ENCODE results near the gene CORO1C.
A peak's percentile ranks its signal among the peaks of the same experiment; 100 is the strongest.

CORO1C gene

DNA sequence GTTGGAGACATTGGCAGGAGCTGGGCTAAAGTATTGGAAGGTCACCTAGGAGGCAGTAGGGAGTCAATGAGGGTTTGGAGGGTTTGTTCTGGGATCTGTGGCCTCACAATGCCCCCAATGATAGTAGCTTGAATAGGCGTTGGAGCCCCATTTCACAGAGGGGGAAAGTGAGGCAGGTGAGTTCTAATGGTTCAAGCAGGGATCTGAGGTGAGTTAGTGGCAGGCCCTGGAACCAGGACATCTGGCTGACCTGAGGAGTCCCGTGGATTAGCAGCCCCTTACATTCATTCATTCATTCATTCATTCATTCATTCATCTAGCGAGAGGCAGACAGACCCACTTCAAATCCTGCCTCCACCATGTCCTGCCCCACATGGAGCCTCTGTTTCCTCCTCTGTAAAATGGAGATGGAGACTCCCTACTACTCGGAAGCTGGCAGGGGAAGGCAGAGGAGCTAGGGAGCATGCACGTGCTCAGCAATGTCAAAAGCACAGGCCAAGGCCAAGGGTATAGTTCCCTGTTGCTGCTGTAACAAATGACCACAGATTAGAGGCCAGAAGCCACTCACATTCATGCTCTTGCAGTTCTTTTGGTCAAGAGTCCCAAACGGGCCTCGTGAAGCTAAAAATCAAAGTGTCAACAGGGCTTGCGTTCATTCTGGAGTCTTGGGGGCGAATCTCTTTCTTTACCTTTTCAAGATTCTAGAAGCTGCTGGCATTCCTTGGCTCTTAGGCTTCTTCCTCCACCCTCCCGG, 131.2 kb downstream of the CORO1C start:
- H3K4me3 ChIP-seq (ENCODE audit: low read length) = no peak overlapping the region
- TF ChIP-seq, protein P1, sequence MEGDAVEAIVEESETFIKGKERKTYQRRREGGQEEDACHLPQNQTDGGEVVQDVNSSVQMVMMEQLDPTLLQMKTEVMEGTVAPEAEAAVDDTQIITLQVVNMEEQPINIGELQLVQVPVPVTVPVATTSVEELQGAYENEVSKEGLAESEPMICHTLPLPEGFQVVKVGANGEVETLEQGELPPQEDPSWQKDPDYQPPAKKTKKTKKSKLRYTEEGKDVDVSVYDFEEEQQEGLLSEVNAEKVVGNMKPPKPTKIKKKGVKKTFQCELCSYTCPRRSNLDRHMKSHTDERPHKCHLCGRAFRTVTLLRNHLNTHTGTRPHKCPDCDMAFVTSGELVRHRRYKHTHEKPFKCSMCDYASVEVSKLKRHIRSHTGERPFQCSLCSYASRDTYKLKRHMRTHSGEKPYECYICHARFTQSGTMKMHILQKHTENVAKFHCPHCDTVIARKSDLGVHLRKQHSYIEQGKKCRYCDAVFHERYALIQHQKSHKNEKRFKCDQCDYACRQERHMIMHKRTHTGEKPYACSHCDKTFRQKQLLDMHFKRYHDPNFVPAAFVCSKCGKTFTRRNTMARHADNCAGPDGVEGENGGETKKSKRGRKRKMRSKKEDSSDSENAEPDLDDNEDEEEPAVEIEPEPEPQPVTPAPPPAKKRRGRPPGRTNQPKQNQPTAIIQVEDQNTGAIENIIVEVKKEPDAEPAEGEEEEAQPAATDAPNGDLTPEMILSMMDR (conservative IDR thresholded peaks at IDR 0.05; ENCODE audit: low read length) = no peak
- DNase-seq (ENCODE audit: low read depth) = no peak

DNA sequence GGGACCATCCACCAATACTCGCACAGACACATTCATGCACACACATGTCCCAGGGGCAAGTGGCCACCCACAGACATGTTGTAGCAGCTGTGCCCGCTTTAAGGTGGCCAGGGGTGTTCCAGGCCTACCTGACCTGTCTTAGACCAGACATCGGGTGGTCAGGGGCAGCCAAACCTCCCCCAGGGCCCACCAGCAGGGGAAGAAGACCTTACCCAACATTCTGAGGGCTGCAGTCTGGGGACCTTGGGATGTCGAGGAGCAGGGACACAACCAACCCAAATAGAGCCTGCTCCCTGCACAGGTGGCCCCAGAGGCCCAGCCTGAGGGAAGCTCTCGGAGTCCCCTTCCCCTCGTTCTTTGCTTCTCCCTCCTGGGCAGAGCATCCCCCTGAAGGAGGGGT, 131.8 kb downstream of the CORO1C start:
- H3K4me3 ChIP-seq (ENCODE audit: low read length) = no peak overlapping the region
- TF ChIP-seq, protein P1 (conservative IDR thresholded peaks at IDR 0.05; ENCODE audit: low read length) = no peak
- no peak for DNase-seq (ENCODE audit: low read depth)

DNA sequence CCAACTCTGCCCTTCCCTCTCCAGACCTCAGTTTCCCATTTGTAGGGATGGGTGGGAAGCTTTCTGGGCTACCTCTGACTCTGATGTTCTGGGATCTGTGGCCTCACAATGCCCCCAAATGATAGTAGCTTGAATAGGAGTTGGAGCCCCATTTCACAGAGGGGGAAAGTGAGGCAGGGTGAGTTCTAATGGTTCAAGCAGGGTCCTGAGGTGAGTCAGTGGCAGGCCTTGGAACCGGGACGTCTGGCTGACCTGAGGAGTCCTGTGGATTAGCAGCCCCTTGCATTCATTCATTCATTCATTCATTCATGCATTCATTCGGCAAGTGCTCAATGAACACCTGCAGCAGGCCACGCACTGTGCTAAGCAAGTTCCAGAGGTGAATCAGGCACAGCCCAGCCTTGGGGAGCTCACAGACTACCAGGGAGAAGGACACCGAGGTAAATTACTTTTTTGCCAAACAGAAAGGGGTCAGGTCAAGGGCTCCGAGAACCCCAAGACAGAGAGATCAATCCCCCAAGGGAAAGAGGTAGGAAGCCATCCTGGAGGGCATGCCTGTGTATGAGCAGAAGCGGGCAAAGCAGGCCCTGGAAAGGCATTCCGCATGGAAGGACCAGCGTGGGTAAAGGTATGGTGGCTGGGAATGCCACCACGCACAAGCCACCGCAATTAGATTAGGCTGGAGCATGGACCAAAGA, 132.6 kb downstream of the CORO1C start:
- no peak for DNase-seq (ENCODE audit: low read depth)
- H3K4me3 ChIP-seq (ENCODE audit: low read length) = peak overlapping the region; percentile 72
- TF ChIP-seq, protein P1 (conservative IDR thresholded peaks at IDR 0.05; ENCODE audit: low read length) = no peak

DNA sequence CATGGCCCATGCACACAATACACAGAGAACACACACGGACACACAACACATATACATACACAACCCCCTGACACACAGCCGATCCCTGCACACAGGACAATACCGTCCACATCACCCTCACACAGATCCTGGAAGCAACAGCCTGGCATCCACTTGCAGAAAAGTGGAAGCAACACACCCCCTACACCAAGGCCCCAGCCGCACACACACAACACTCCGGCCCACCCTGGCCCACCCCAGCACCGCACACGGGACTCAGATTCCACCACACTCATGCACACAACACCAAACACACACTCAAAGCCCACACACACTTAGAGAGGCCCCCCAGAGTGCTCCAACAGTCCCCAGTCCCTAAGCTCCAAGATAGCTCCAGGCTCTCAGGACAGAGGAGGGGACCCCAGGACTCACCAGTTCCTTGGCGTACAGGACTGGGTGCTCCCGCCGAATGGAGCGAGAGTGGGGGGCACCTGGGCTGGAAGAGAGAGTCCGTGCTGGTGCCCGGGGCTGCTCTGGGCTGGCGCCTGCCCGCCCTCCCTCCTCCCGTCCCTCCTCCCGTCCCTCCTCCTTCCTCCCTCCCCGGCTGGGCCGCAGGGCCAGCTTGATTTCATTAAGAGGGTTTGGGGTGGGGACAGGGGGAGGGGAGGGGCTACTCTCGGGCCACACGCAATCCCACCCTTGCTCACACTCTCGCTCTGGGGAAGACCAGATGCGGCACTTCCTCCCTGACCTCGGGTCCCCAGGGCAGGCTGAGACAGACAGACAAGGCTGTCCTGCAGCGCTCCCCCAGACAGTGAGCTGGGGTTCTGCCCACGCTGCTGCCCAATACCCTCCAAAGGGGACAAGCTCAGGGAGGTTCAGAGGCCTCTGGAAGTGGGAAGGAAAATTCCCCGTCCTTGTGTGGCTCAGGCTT, 133.5 kb downstream of the CORO1C start, which contains the start of gene TMEM119:
Gene TMEM119 (minus strand): TSS at position 526 of the 913 bp plus-strand sequence. CDS start 5,701 bp downstream, outside the sequence.
- H3K4me3 ChIP-seq (ENCODE audit: low read length) = peak within 1 kb of the TSS; percentile 72
- TF ChIP-seq, protein P1 (conservative IDR thresholded peaks at IDR 0.05; ENCODE audit: low read length) = no peak
- peak; percentile 88 for DNase-seq (ENCODE audit: low read depth)

DNA sequence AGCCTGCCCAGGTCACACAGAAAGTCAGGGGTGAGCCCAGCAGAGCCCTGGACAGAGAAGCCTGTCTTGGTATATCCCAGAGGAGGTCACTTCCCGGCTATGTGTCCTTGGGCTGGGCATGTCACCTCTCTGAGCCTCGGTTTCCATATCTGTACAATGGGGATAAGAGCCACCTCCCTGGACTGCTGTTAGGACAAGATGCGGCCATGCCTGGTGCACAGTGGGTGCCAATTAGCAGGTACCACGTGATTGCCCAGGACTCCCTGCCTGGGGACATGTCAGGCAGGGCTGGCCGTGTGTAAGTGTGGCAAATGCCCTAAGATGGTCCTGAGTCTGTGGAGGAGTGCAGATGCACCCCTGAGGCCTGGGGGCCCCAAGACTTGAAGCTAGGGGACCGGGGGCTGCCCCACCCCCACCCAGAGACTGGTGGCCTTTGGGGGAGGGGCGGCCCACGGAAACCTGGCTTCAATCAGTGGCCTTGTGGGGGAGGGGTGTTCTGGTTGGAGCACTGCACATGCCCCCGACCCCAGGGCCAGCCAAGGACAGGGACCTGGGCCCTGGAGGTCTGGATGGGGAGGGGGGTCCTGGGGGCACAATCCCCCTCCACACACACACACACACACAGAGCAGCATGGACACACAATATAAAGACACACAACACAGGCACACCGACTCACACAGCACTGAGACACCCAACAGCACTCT, 134.3 kb downstream of the CORO1C start:
- no peak for DNase-seq (ENCODE audit: low read depth)
- peak overlapping the region; percentile 72 for H3K4me3 ChIP-seq (ENCODE audit: low read length)
- TF ChIP-seq, protein P1 (conservative IDR thresholded peaks at IDR 0.05; ENCODE audit: low read length) = no peak
